Activated gamma-delta T cell treated with anti-CD3 and anti-CD28 coated beads, Interleukin-2, amount 50 U/mL, for 16 hours (primary cell): Measurements from ENCODE around the gene TEAD2.

Source experiments
- DNase-seq: peaks from one replicate; pipeline ENCODE4 v3.0.0-alpha.2; 2020; ENCODE audit warnings: low read depth

The TEAD2 gene

GRCh38 chr19:49362048-49362928 lies at the start of gene TEAD2:
Gene TEAD2 (minus strand): TSS chr19:49362416. CDS start chr19:49360075, 2,341 bp downstream.
- DNase-seq = no peak

- no peak for DNase-seq
These were observed 49.6 kb upstream of the TEAD2 start for GRCh38 chr19:49411681-49412326.

GRCh38 chr19:49409441-49410029 lies 47.3 kb upstream of the TEAD2 start:
- no peak for DNase-seq

GRCh38 chr19:49408816-49409440 lies 46.7 kb upstream of the TEAD2 start:
- no peak for DNase-seq

GRCh38 chr19:49407482-49408015 lies 45.3 kb upstream of the TEAD2 start:
- no peak for DNase-seq

- no peak for DNase-seq
These were observed 44.9 kb upstream of the TEAD2 start for GRCh38 chr19:49407079-49407478.

- no peak for DNase-seq
These were observed 41.4 kb upstream of the TEAD2 start for GRCh38 chr19:49403404-49404187.

GRCh38 chr19:49400029-49400428 lies 37.8 kb upstream of the TEAD2 start:
- DNase-seq = no peak

GRCh38 chr19:49398931-49399330 lies 36.7 kb upstream of the TEAD2 start:
- no peak for DNase-seq

- DNase-seq = no peak
These were observed 35.9 kb upstream of the TEAD2 start for GRCh38 chr19:49398001-49398615.

- DNase-seq = no peak
These were observed 34.7 kb upstream of the TEAD2 start for GRCh38 chr19:49396738-49397505.

GRCh38 chr19:49395581-49396407 lies 33.6 kb upstream of the TEAD2 start:
- DNase-seq = no peak

- no peak for DNase-seq
These were observed 31.7 kb upstream of the TEAD2 start for GRCh38 chr19:49393881-49394280.

- peak; percentile 67 for DNase-seq
These were observed 29.6 kb upstream of the TEAD2 start for GRCh38 chr19:49391581-49392399.

GRCh38 chr19:49390929-49391359 lies 28.7 kb upstream of the TEAD2 start:
- no peak for DNase-seq

- DNase-seq = no peak
These were observed 28.1 kb upstream of the TEAD2 start for GRCh38 chr19:49390131-49390928.

- no peak for DNase-seq
These were observed 27.2 kb upstream of the TEAD2 start for GRCh38 chr19:49389406-49389805.
